H9 (cell line): ENCODE measurements around the gene BCL6B. TPM values are rescaled to one million over a fixed set of nuclear protein-coding genes. Genes with fewer than 3 reads are reported as not detected.

Source experiments
- DNase-seq: peaks from one replicate; pipeline ENCODE4 v3.0.0-alpha.2; 2017
- H2AFZ ChIP-seq: one replicate; pipeline ENCODE4 v1.6.1; 2013; ENCODE audit warnings: mild to moderate bottlenecking, low read length, control low read depth, moderate library complexity
- H2AK5ac ChIP-seq: 2 replicates; pipeline ENCODE4 v1.6.1; 2013; ENCODE audit warnings: low read length, control low read depth, mixed read lengths; ENCODE audit not compliant: insufficient read length
- H2BK120ac ChIP-seq: one replicate; pipeline ENCODE4 v1.6.1; 2013; ENCODE audit warnings: low read depth, mild to moderate bottlenecking, low read length, control low read depth, inconsistent platforms; ENCODE audit not compliant: poor library complexity, severe bottlenecking
- H2BK12ac ChIP-seq: 2 replicates; pipeline ENCODE4 v1.6.1; 2013; ENCODE audit warnings: low read length, control low read depth, mixed read lengths, low read depth; ENCODE audit not compliant: insufficient read length
- H2BK15ac ChIP-seq: 2 replicates; pipeline ENCODE4 v1.6.1; 2013; ENCODE audit warnings: low read depth, low read length, control low read depth
- H2BK20ac ChIP-seq: one replicate; pipeline ENCODE4 v1.6.1; 2013; ENCODE audit warnings: low read depth, mild to moderate bottlenecking, low read length, control low read depth, inconsistent platforms; ENCODE audit not compliant: poor library complexity, severe bottlenecking
- H2BK5ac ChIP-seq: 2 replicates; pipeline ENCODE4 v1.6.1; 2013; ENCODE audit warnings: low read length, control low read depth, mixed read lengths; ENCODE audit not compliant: insufficient read length
- H3K14ac ChIP-seq: 2 replicates; pipeline ENCODE4 v1.6.1; 2013; ENCODE audit warnings: low read length, control low read depth; ENCODE audit not compliant: insufficient read depth
- H3K18ac ChIP-seq: 2 replicates; pipeline ENCODE4 v1.6.1; 2013; ENCODE audit warnings: low read depth, mild to moderate bottlenecking, mixed read lengths, low read length, control low read depth; ENCODE audit not compliant: insufficient read length
- H3K23ac ChIP-seq: 2 replicates; pipeline ENCODE4 v1.6.1; 2013; ENCODE audit warnings: low read length, control low read depth, mixed read lengths, low read depth; ENCODE audit not compliant: insufficient read length
- H3K23me2 ChIP-seq: 2 replicates; pipeline ENCODE4 v1.6.1; 2013; ENCODE audit warnings: low read depth, mild to moderate bottlenecking, mixed read lengths, low read length, control low read depth; ENCODE audit not compliant: insufficient read length, poor library complexity, severe bottlenecking
- H3K27ac ChIP-seq: 2 replicates; pipeline ENCODE4 v1.5.1; 2013; ENCODE audit warnings: low read length, control low read depth, mixed read lengths, low read depth; ENCODE audit not compliant: insufficient read length
- H3K27me3 ChIP-seq: 2 replicates; pipeline ENCODE4 v1.6.1; 2013; ENCODE audit warnings: low read length, control low read depth, inconsistent platforms; ENCODE audit not compliant: insufficient read depth
- H3K4ac ChIP-seq: 2 replicates; pipeline ENCODE4 v1.6.1; 2013; ENCODE audit warnings: low read depth, mild to moderate bottlenecking, control low read depth, inconsistent platforms, low read length, moderate library complexity
- H3K4me1 ChIP-seq: 2 replicates; pipeline ENCODE4 v1.6.1; 2013; ENCODE audit warnings: low read length, control low read depth, inconsistent platforms; ENCODE audit not compliant: insufficient read depth
- H3K4me2 ChIP-seq: 2 replicates; pipeline ENCODE4 v1.6.1; 2013; ENCODE audit warnings: low read length, control low read depth, mixed read lengths; ENCODE audit not compliant: insufficient read length, insufficient read depth
- H3K56ac ChIP-seq: 2 replicates; pipeline ENCODE4 v1.6.1; 2013; ENCODE audit warnings: low read depth, mild to moderate bottlenecking, mixed read lengths, low read length, control low read depth; ENCODE audit not compliant: insufficient read length
- H3K79me1 ChIP-seq: 2 replicates; pipeline ENCODE4 v1.6.1; 2013; ENCODE audit warnings: low read depth, mild to moderate bottlenecking, moderate library complexity, low read length, control low read depth, inconsistent platforms; ENCODE audit not compliant: insufficient read depth, poor library complexity, severe bottlenecking
- H3K79me2 ChIP-seq: 2 replicates; pipeline ENCODE4 v1.6.1; 2013; ENCODE audit warnings: low read length, control low read depth, inconsistent platforms; ENCODE audit not compliant: insufficient read depth
- H3K9ac ChIP-seq: 2 replicates; pipeline ENCODE4 v1.6.1; 2013; ENCODE audit warnings: low read length, control low read depth, mixed read lengths; ENCODE audit not compliant: insufficient read length; ENCODE audit errors: extremely low read depth
- H3K9me3 ChIP-seq: one replicate; pipeline ENCODE4 v1.6.1; 2013; ENCODE audit warnings: low read depth, low read length, inconsistent platforms; ENCODE audit not compliant: control insufficient read depth
- H3T11ph ChIP-seq: one replicate; pipeline ENCODE4 v1.6.1; 2013; ENCODE audit warnings: mild to moderate bottlenecking, low read length, control low read depth, inconsistent platforms
- H4K20me1 ChIP-seq: one replicate; pipeline ENCODE4 v1.6.1; 2013; ENCODE audit not compliant: control insufficient read depth, insufficient read length, insufficient read depth
- H4K5ac ChIP-seq: 2 replicates; pipeline ENCODE4 v1.6.1; 2013; ENCODE audit warnings: low read depth, mild to moderate bottlenecking, mixed read lengths, low read length, control low read depth; ENCODE audit not compliant: insufficient read length
- H4K8ac ChIP-seq: replicated peaks from 2 replicates; pipeline ENCODE4 v1.6.1; 2013; ENCODE audit warnings: low read length, control low read depth, mixed read lengths, low read depth; ENCODE audit not compliant: insufficient read length
- H4K91ac ChIP-seq: 2 replicates; pipeline ENCODE4 v1.6.1; 2013; ENCODE audit warnings: low read depth, mild to moderate bottlenecking, moderate library complexity, mixed read lengths, low read length, control low read depth; ENCODE audit not compliant: insufficient read length
- H3K27ac Mint-ChIP-seq, 3 experiments: 2 replicates in 2 of 3; 3 replicates in 1 of 3; pipeline ENCODE4 v1.8.0; 2020 to 2021; ENCODE audit warnings: mixed read lengths in 3 of 3, mild to moderate bottlenecking in 1 of 3, moderate library complexity in 1 of 3
- H3K27me3 Mint-ChIP-seq: 2 replicates; pipeline ENCODE4 v1.8.0; 2021; ENCODE audit warnings: low read depth, mild to moderate bottlenecking, moderate library complexity, mixed read lengths
- H3K36me3 Mint-ChIP-seq, 3 experiments: 2 replicates in 2 of 3; 3 replicates in 1 of 3; pipeline ENCODE4 v1.8.0; 2020 to 2021; ENCODE audit warnings: low read depth in 3 of 3, mixed read lengths in 3 of 3; ENCODE audit not compliant: insufficient read depth in 1 of 3
- H3K4me1 Mint-ChIP-seq, 2 experiments: 2 replicates each; pipeline ENCODE4 v1.8.0; 2020; ENCODE audit warnings: mixed read lengths in 2 of 2
- H3K4me3 Mint-ChIP-seq, 2 experiments: 2 replicates in 1 of 2; 3 replicates in 1 of 2; pipeline ENCODE4 v1.8.0; 2020 to 2021; ENCODE audit warnings: mild to moderate bottlenecking in 2 of 2, mixed read lengths in 2 of 2, moderate library complexity in 1 of 2
- H3K9me3 Mint-ChIP-seq, 2 experiments: 2 replicates in 1 of 2; 3 replicates in 1 of 2; pipeline ENCODE4 v1.8.0; 2020; ENCODE audit warnings: mild to moderate bottlenecking in 2 of 2, mixed read lengths in 2 of 2, moderate library complexity in 1 of 2
- WGBS: extraction: QIAGEN DNeasy Blood & Tissue Kit; methylation state at CpG from one replicate; pipeline ENCODE4 v1.1.7; 2013; ENCODE audit warnings: missing lambda C conversion rate, low lambda C conversion rate, mixed read lengths; ENCODE audit not compliant: insufficient read length; ENCODE audit errors: extremely low coverage; 5-methylcytosine and 5-hydroxymethylcytosine counted together
- total RNA-seq: library from RNA; stranded (reverse); gene quantifications from 2 replicates; pipeline ENCODE4 v1.2.1, GENCODE V29; 2021
- TF ChIP-seq, protein P1 (sequence below): fragments of 200-600 bp; sonication (generic); conservative IDR thresholded peaks from 3 replicates; pipeline ENCODE4 v1.8.0; 2021; ENCODE audit warnings: antibody characterized with exemption, mild to moderate bottlenecking

BCL6B gene
- total RNA-seq, 1 experiment from 2014 or later, result 3.3 TPM

- no peaks in the 10 kb centered on the region for H4K20me1 ChIP-seq
- H3K4me3 Mint-ChIP-seq, result no peak overlapping the region
- peaks cover 28 to 30% of the 10 kb centered on the region in 2 experiments for H3K9me3 Mint-ChIP-seq
- no peaks in the 10 kb centered on the region for H3K4me1 Mint-ChIP-seq
- H2BK15ac ChIP-seq, result no peak overlapping the region
- no peak overlapping the region for H4K8ac ChIP-seq
- no peaks in the 10 kb centered on the region for H3K4me1 ChIP-seq
- no peaks in the 10 kb centered on the region for H3K23me2 ChIP-seq
- H3K27ac Mint-ChIP-seq, result no peak overlapping the region
- no peak overlapping the region for H2BK12ac ChIP-seq
- no peak overlapping the region for H3K14ac ChIP-seq
- no peak overlapping the region for H3K4me2 ChIP-seq
- H3K18ac ChIP-seq, result no peak overlapping the region
- no peak overlapping the region for H3K56ac ChIP-seq
- no peak overlapping the region for H4K91ac ChIP-seq
- no peaks in the 10 kb centered on the region for H3K79me1 ChIP-seq
- H3K9ac ChIP-seq, result no peak overlapping the region
- no peak overlapping the region for H2BK20ac ChIP-seq
- H3K36me3 Mint-ChIP-seq, result peaks cover 4 to 10% (median 6%) of the 10 kb centered on the region in 3 experiments; a peak in 5 of 7 replicates
- H3K4ac ChIP-seq, result no peak overlapping the region
- H2AK5ac ChIP-seq, result no peak overlapping the region
- H3K9me3 ChIP-seq, result no peaks in the 10 kb centered on the region
- no peak overlapping the region for H2BK5ac ChIP-seq
- peaks cover 57% of the 10 kb centered on the region for H3K27me3 Mint-ChIP-seq
- H3K23ac ChIP-seq, result no peak overlapping the region
- H3K79me2 ChIP-seq, result no peaks in the 10 kb centered on the region
- H2BK120ac ChIP-seq, result no peak overlapping the region
- no CpG with 5 or more reads among the region's 1 CpG for WGBS
- no peak overlapping the region for H2AFZ ChIP-seq
- no peak for DNase-seq
- H3T11ph ChIP-seq, result no peak overlapping the region
- TF ChIP-seq, protein P1, sequence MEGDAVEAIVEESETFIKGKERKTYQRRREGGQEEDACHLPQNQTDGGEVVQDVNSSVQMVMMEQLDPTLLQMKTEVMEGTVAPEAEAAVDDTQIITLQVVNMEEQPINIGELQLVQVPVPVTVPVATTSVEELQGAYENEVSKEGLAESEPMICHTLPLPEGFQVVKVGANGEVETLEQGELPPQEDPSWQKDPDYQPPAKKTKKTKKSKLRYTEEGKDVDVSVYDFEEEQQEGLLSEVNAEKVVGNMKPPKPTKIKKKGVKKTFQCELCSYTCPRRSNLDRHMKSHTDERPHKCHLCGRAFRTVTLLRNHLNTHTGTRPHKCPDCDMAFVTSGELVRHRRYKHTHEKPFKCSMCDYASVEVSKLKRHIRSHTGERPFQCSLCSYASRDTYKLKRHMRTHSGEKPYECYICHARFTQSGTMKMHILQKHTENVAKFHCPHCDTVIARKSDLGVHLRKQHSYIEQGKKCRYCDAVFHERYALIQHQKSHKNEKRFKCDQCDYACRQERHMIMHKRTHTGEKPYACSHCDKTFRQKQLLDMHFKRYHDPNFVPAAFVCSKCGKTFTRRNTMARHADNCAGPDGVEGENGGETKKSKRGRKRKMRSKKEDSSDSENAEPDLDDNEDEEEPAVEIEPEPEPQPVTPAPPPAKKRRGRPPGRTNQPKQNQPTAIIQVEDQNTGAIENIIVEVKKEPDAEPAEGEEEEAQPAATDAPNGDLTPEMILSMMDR, result no peak
- no peak overlapping the region for H3K27ac ChIP-seq
- H4K5ac ChIP-seq, result no peak overlapping the region
- no peaks in the 10 kb centered on the region for H3K27me3 ChIP-seq
Measured at GRCh38 chr17:7068268-7068667, 45.4 kb downstream of the BCL6B start.
